Measurements from ENCODE around the gene LRRN3. TPM values are rescaled to one million over a fixed set of nuclear protein-coding genes. Genes with fewer than 3 reads are reported as not detected.

Gene LRRN3
- 0.85 and 2.1 TPM in 2 replicates for total RNA-seq

GRCh38 chr7:111090846-111091245 is at the start of gene LRRN3:
TSS of gene LRRN3 (plus strand) at chr7:111091127. CDS start at chr7:111122773, 31,646 bp downstream.

